Epithelial cell of esophagus (primary cell): ENCODE measurements around the gene RAB5B.

Experiments
- DNase-seq: peaks from one replicate; pipeline ENCODE4 v3.0.0; 2010; ENCODE audit warnings: low read depth
- H3K4me3 ChIP-seq: 2 replicates; pipeline ENCODE4 v1.5.1; 2011; ENCODE audit warnings: mild to moderate bottlenecking, low read length, control low read depth
- TF ChIP-seq, protein P1 (sequence below): IDR thresholded peaks from 2 replicates; pipeline ENCODE4 v1.5.1; 2011; ENCODE audit warnings: low read depth, mild to moderate bottlenecking, low read length, control low read depth, inconsistent platforms; ENCODE audit not compliant: insufficient read depth; ENCODE audit errors: missing control alignments

The RAB5B gene

DNA sequence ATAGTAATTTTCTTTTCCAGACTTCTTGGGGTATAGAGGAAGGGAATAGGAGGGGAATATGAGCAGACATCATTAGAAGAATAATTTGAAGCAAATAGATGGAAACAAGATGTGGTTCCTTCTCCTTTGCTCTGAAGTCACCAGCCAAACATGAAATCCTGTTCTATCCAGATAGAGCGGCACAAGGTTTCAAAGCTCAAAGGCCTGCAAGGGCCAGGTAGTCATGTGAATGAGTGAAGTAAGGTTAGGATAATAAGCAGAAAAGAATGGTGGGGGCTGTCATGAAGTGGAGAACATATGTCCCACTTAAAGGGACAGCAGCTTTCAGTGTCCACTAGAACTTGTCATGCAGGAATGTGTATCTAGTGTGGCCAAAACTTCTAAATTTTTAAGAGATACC, 44.5 kb downstream of the RAB5B start:
- TF ChIP-seq, protein P1, sequence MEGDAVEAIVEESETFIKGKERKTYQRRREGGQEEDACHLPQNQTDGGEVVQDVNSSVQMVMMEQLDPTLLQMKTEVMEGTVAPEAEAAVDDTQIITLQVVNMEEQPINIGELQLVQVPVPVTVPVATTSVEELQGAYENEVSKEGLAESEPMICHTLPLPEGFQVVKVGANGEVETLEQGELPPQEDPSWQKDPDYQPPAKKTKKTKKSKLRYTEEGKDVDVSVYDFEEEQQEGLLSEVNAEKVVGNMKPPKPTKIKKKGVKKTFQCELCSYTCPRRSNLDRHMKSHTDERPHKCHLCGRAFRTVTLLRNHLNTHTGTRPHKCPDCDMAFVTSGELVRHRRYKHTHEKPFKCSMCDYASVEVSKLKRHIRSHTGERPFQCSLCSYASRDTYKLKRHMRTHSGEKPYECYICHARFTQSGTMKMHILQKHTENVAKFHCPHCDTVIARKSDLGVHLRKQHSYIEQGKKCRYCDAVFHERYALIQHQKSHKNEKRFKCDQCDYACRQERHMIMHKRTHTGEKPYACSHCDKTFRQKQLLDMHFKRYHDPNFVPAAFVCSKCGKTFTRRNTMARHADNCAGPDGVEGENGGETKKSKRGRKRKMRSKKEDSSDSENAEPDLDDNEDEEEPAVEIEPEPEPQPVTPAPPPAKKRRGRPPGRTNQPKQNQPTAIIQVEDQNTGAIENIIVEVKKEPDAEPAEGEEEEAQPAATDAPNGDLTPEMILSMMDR = no peak
- no peak for DNase-seq
- no peak overlapping the region for H3K4me3 ChIP-seq

DNA sequence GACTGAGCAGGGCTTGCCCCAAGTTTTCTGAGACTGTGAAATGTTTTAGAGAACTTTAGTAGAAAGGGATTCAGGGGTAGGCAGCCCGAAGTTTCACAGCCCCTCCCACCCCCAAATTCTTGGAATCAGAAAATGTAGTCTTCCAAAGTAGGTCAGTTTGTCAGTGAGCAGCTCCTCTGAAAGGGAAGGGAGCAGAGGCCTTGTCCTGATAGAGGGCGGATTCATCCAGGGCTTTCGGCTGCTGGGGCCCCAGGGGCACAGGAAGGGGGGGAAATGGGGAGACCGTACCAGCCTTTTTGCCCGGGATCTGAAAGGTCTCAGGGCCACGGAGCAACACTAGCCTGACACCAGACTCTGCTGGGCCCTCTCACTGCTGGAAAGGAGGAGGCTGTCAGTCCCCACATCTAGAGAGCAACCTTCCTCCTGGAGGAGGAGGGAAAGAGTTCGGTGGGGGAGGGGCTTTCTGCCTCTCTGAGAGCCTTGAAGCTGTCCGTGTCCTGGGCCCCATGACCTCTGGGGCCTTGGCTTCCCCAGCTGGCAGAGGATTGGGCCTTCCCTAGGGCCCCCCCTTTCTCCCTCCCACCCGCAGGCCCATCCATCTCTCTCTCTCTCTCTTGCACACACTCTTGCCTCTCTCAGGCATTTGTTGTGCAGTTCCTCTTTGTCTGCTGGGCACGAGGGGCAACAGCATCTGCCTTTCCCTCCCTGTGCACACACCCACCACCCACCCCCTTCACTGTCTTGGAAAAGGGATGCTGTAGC, 46.7 kb downstream of the RAB5B start, which contains the start of gene IKZF4:
Gene IKZF4 (plus strand): TSS at position 621 of the 762 bp plus-strand sequence. CDS start 451 bp downstream, outside the sequence.
- TF ChIP-seq, protein P1 = no peak
- no peak for DNase-seq

DNA sequence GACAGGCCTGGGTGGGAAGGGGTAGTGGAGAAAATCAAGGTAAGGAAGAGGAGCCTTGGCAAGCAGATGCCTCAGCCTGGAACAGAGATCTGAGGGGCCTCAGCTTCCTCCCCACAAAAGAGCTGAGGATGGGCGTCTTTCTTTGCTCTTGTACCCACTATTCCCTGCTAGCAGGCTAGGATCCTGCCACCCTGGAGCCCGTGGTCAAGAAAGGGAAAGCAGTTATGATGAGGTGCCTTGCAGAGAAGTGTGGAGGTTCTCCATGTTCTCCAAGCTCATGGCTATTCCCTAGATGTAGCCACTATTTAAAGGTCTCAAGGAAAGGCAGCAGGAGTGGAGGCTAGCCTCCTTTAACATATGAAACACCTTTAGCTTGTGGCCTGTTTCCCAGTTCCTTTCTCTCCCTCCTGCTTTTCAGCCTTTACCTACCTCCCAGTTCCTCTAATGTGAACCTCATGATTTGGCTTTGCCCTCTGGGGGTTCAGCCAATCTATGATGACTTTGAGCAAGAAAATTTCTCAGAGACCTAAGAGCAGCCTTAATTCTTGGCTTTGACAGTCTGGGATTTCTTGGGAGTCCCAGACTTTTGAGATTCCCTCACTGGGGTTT, 48.1 kb downstream of the RAB5B start:
- DNase-seq = no peak
- no peak overlapping the region for H3K4me3 ChIP-seq
- TF ChIP-seq, protein P1 = no peak

More for the DNA sequence above, 46.7 kb downstream of the RAB5B start, which contains the start of gene IKZF4:
- no peak within 1 kb of the TSS for H3K4me3 ChIP-seq

DNA sequence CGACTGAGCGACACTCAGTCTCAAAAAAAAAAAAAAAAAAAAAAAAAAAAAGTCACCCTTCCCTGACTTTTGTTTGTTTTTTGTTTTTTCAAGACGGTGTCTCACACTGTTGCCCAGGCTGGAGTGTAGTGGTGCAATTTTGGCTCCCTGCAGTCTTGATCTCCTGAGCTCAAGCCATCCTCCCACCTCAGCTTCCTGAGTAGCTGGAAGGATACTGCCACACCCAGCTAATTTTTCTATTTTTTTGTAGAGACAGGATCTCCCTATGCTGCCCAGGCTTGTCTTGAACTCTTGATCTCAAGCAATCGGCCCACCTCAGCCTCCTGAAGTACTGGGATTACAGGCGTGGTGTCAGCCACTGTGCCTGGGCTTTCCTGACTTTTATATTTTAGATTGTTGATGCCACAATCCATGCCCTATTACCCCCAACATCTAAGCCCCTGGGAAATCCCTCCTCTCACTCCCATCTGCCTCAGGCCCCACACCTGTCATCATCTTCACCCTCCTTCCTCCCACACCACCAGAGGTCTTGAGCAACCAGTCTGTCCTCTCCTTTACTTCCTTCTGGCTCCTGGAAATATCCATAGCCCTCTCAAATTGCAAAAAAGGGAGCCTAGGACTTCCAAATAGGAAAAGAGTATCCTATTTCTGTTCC, 54.8 kb downstream of the RAB5B start:
- DNase-seq = peak; percentile 61
- TF ChIP-seq, protein P1 = no peak
- no peak overlapping the region for H3K4me3 ChIP-seq

DNA sequence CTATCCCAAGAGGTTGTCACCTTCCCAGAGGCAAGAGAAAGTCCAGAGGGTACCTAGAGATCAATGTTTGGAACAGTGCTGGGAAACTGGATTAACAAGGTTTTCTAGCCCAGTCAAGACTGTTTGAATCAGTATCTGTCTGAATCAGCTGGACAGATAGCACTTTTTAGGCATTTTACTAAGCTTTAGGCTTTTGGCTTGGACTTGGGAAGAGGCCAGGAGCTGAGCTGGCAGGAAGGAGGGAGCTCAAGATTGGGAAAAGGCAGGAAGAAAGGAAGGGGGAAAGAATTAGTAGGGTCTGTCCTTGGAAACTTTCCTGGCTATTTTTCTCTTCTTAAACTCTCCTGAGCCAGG, 55.3 kb downstream of the RAB5B start:
- no peak overlapping the region for H3K4me3 ChIP-seq
- peak; percentile 60 for DNase-seq
- TF ChIP-seq, protein P1 = no peak

DNA sequence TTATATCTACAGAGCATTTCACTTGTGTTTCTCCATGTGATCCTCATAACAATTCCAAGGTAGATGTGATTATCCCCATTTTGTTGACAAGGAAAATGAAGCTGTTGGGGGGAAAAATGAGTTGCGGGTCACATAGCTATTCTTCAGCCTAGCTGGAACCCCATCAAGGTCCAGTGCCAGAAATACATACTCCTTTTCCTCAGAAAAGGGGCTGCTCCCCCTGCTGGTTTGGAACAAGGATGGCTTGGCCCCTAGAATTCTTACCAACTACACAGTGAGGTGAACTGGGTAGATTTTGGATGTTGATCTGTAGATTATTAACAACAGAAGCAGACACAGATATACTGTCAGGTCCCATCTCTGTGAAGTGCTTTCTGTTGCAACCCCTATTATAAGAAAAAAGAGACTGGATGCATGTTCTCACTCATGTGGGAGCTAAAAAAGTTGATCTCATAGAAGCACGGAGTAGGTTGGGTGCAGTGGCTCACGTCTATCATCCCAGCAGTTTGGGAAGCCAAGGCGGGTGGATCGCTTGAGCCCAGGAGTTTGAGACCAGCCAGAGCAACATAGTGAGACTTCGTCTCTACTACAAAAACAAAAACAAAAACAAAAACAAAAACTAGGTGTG, 55.9 kb downstream of the RAB5B start:
- H3K4me3 ChIP-seq = no peak overlapping the region
- DNase-seq = peak; percentile 66
- TF ChIP-seq, protein P1 = peak; percentile 78
